Activated naive CD4-positive, alpha-beta T cell treated with anti-CD3 and anti-CD28 coated beads, Interleukin-2, amount 10 ng/mL, durations not matched to agents 7 days and 5 days (primary cell): ENCODE data around the gene OTOF.

ENCODE experiments used
- CTCF ChIA-PET: fragments of 350-600 bp; sonication (Branson Sonifier 250); formaldehyde crosslinking; loops from one replicate; lab custom pipeline; 2021; ENCODE audit warnings: antibody characterized with exemption; lab: Charles Lee
- DNase-seq: peaks from one replicate; pipeline ENCODE4 v3.0.0-alpha.2; 2020
- H3K27ac Mint-ChIP-seq: one replicate; pipeline ENCODE4 v1.8.0; 2021; ENCODE audit warnings: mild to moderate bottlenecking, moderate library complexity, mixed read lengths
- H3K27me3 Mint-ChIP-seq: one replicate; pipeline ENCODE4 v1.8.0; 2021; ENCODE audit warnings: mild to moderate bottlenecking, mixed read lengths
- H3K36me3 Mint-ChIP-seq: one replicate; pipeline ENCODE4 v1.8.0; 2021; ENCODE audit warnings: mixed read lengths
- H3K4me1 Mint-ChIP-seq: one replicate; pipeline ENCODE4 v1.8.0; 2021; ENCODE audit warnings: mixed read lengths
- H3K4me3 Mint-ChIP-seq: one replicate; pipeline ENCODE4 v1.8.0; 2021; ENCODE audit warnings: mild to moderate bottlenecking, moderate library complexity, mixed read lengths
- H3K9me3 Mint-ChIP-seq: one replicate; pipeline ENCODE4 v1.8.0; 2021; ENCODE audit warnings: mixed read lengths

OTOF gene

GRCh38 chr2:26492749-26493515 is 15.0 kb upstream of the OTOF start:
- CTCF ChIA-PET, result interaction anchor here (2.8 kb wide), 1 partner anchor 10 kb away, joined by 14 read pairs; no protein-coding TSS in a partner anchor
- no peaks in the 10 kb centered on the region for H3K9me3 Mint-ChIP-seq

DNA sequence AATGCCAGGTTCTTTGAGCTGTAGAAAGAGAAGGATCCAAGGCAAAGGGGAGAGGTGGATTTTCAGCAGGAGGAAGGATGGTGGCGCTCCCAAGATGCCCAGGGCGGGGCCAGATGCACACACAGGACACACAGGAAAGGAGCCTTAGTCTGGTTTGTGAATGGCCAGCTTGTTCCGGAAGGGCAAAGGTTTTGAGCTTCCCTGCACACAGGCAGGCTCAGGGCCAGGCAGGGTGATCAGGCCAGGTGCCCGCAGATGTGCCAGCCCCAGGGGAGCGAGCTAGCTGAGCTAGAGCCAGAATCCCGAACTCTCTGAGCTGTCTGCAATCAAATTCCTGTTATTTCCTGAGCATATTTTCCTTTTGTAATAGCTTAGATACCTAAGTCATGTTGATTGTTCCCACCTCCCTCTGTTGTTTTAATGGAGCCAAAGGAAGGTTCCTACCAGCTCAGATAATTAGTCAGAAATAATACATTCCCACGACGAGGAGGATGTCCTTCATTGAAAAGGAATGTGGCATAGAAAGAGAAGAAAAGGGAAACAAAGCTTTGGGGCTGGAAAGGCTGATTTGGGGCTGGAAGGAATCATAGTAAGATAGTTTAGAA is 13.7 kb upstream of the OTOF start:
- H3K36me3 Mint-ChIP-seq, result no peaks in the 10 kb centered on the region
- H3K4me3 Mint-ChIP-seq, result no peak overlapping the region
- H3K27ac Mint-ChIP-seq, result no peak overlapping the region
- peaks cover 2% of the 10 kb centered on the region for H3K4me1 Mint-ChIP-seq
- no peaks in the 10 kb centered on the region for H3K9me3 Mint-ChIP-seq
- no peak for DNase-seq
- H3K27me3 Mint-ChIP-seq, result no peaks in the 10 kb centered on the region
- CTCF ChIA-PET, result interaction anchor here (0.9 to 2.8 kb wide), 2 partner anchors 11 to 35 kb away, joined by 3 to 14 read pairs; no protein-coding TSS in a partner anchor

More at GRCh38 chr2:26492749-26493515, 15.0 kb upstream of the OTOF start:
- no peaks in the 10 kb centered on the region for H3K36me3 Mint-ChIP-seq
- peaks cover under 1% of the 10 kb centered on the region for H3K27me3 Mint-ChIP-seq
- no peak for DNase-seq
- H3K27ac Mint-ChIP-seq, result no peak overlapping the region
- peaks cover 2% of the 10 kb centered on the region for H3K4me1 Mint-ChIP-seq
- no peak overlapping the region for H3K4me3 Mint-ChIP-seq

- Mint-ChIP-seq H3K27me3 (no peaks in the 10 kb centered on the region), H3K9me3 (no peaks in the 10 kb centered on the region), H3K27ac (no peak overlapping the region), H3K36me3 (no peaks in the 10 kb centered on the region), H3K4me1 (peaks cover 2% of the 10 kb centered on the region), H3K4me3 (no peak overlapping the region)
- DNase-seq, result no peak
- CTCF ChIA-PET, result no interaction called here
Measured at GRCh38 chr2:26489213-26489850, 11.4 kb upstream of the OTOF start.

DNA sequence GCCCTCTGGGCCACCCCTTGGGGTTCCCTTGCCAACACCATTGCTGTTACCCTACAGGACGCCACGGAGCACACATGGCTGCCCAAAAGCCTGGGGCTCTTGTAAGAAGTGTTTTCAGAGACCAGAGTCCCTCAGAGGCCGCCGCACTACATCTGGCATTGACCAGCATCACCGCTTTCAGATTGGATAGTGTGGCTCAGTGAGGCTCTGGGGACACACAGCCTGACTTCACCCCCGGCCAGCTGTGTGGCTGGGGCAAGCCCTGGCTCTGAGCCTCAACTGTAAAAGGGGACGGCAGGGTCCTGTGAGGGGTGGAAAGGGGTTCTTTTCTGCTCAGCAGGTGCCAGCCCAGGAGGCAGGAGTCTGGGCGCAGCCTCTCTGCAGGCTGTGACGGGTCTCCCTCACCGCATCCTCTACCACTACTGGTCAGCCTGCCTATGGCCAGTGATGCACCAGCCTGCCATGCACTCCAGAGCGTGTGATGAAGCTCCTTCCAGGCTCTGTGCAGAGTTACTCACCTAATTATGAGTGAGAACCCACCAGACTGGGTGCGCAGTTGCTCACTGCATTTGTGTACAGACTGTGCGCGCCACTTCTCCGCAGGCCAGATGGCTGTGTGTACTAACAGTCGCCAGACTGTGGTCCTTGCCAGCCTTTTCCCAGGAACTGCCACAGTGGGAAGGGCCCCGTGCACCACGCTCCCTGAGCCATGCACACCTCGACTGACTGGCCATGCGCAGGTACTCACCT is 10.7 kb upstream of the OTOF start:
- peaks cover 2% of the 10 kb centered on the region for H3K4me1 Mint-ChIP-seq
- no peaks in the 10 kb centered on the region for H3K9me3 Mint-ChIP-seq
- DNase-seq, result no peak
- H3K36me3 Mint-ChIP-seq, result no peaks in the 10 kb centered on the region
- no peak overlapping the region for H3K27ac Mint-ChIP-seq
- no peaks in the 10 kb centered on the region for H3K27me3 Mint-ChIP-seq
- CTCF ChIA-PET, result no interaction called here
- no peak overlapping the region for H3K4me3 Mint-ChIP-seq

DNA sequence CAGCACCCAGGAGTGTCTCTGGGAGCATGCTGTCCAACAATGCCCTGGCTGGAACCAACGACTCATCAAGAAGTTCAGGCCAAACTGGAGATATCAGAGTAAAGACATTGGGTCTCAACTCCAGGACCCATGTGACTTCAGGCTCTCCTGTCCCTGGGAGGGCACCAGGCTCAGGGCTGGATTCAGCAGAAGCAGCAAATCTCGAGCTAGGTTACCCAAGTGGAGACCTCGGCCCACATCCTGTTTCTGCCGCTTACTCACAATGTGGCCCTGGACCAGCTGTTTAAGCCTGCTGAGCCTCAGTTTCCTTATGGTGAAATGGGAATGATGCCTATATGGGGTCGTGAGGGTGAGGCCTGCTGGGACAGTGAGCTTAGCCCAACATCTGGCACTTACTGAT is 9.3 kb upstream of the OTOF start:
- Mint-ChIP-seq H3K4me3 (no peak overlapping the region), H3K27me3 (peaks cover 3% of the 10 kb centered on the region), H3K27ac (no peak overlapping the region), H3K4me1 (no peaks in the 10 kb centered on the region), H3K36me3 (no peaks in the 10 kb centered on the region), H3K9me3 (peaks cover 4% of the 10 kb centered on the region)
- CTCF ChIA-PET, result no interaction called here
- no peak for DNase-seq

DNA sequence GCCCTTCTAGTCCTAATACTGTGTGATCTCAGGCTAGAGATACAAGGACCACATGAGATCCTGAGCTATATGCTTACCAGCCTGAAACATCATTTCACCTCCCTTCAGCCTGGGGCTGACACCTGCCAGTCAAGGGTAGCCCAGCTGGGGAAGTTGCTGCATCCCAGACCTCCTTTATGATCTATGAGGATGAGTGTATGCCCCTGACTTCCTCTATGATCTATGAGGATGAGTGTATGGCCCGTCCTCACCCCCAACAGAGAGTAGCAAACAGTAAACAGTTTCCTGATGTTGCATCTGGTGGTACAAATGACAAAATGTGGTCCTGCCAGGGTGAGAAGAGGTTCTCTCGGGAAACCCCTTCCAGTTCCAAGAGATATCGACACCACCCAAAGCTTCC is 8.9 kb upstream of the OTOF start:
- CTCF ChIA-PET, result no interaction called here
- H3K9me3 Mint-ChIP-seq, result peaks cover 4% of the 10 kb centered on the region
- H3K27me3 Mint-ChIP-seq, result peaks cover 3% of the 10 kb centered on the region
- H3K4me3 Mint-ChIP-seq, result no peak overlapping the region
- no peaks in the 10 kb centered on the region for H3K36me3 Mint-ChIP-seq
- no peak overlapping the region for H3K27ac Mint-ChIP-seq
- H3K4me1 Mint-ChIP-seq, result no peaks in the 10 kb centered on the region
- DNase-seq, result no peak

GRCh38 chr2:26485725-26486418 is 7.9 kb upstream of the OTOF start:
- H3K4me1 Mint-ChIP-seq, result no peaks in the 10 kb centered on the region

DNA sequence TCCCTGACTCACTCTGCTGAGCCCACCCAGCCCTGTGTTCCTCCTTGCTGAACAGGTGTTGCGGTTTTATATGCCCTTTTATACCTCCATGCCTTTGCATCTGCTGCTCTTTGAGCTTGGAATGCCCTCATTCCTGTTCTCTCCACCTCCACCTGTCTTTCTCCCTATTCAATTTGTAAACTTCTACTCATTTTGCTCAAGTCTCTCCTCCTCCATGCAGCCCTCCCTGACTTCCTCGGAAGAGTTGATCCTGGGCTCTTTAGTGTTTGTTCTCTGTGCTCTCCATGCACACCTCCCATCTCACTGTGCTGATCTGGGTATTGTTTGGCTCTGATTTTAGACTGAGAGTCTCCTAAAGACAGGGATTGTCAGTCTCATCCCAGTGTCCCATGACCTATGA is 7.2 kb upstream of the OTOF start:
- no peak overlapping the region for H3K27ac Mint-ChIP-seq
- H3K4me1 Mint-ChIP-seq, result no peaks in the 10 kb centered on the region
- H3K36me3 Mint-ChIP-seq, result no peaks in the 10 kb centered on the region
- H3K9me3 Mint-ChIP-seq, result peaks cover 4% of the 10 kb centered on the region
- peaks cover 3% of the 10 kb centered on the region for H3K27me3 Mint-ChIP-seq
- no peak overlapping the region for H3K4me3 Mint-ChIP-seq
- no peak for DNase-seq
- CTCF ChIA-PET, result interaction anchor here (1.0 kb wide), 1 partner anchor 92 kb away, joined by 3 read pairs; no protein-coding TSS in a partner anchor

More at GRCh38 chr2:26485725-26486418, 7.9 kb upstream of the OTOF start:
- Mint-ChIP-seq H3K4me3 (no peak overlapping the region), H3K36me3 (no peaks in the 10 kb centered on the region), H3K27ac (no peak overlapping the region), H3K9me3 (peaks cover 4% of the 10 kb centered on the region), H3K27me3 (peaks cover 3% of the 10 kb centered on the region)
- DNase-seq, result no peak
- CTCF ChIA-PET, result no interaction called here

DNA sequence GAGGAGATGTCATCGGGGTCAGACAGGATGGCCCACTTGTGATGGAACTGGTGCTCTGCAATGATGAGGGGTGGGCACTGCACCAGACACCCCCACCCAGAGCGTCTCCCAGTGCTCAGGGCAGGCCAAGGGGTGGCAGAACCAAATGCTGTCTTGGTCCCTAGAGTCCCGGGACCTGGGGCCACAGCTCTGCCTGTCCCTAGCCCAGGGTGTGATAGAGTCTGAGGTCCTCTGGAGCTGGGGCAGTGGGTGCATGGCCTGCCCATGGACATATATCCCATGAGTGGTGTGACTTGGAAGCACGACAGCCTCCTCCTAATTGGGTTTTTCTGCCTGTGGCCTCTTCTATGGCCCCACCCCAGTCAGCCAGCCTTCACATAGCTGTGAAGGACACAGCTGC is 6.7 kb upstream of the OTOF start:
- peaks cover 4% of the 10 kb centered on the region for H3K9me3 Mint-ChIP-seq
- no peak overlapping the region for H3K27ac Mint-ChIP-seq
- no peaks in the 10 kb centered on the region for H3K36me3 Mint-ChIP-seq
- CTCF ChIA-PET, result interaction anchor here (1.0 kb wide), 1 partner anchor 93 kb away, joined by 3 read pairs; no protein-coding TSS in a partner anchor
- H3K27me3 Mint-ChIP-seq, result peaks cover 3% of the 10 kb centered on the region
- DNase-seq, result no peak
- H3K4me1 Mint-ChIP-seq, result no peaks in the 10 kb centered on the region
- H3K4me3 Mint-ChIP-seq, result no peak overlapping the region

DNA sequence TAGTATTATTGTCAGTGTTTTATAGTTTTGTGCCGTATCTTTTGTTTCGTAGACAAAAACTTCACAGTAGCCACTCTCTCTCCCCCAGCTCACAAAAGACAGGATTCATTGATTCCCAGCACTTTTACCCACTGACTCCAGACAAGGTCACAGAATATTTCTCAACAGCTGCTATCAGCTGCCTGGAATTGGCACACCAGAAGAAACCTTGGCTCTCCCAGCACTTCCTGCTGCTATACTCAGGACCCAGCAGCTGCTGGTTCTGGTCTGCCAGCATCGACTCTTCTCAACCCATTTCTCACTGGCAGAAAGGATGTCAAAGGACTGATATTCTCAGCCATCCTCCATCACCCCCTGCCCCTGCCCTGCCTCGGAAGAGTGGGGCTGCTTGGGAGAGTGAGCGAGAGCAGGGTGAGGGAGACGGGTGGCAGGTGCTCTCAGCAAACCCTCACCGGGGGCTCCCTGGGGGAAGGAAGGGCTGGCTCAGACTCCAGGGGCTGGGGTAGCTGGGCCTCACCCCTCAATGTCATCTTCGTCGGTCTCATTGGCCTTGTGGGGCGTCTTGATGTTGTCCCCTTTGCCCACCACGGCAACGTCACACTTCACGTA is 6.1 kb upstream of the OTOF start:
- CTCF ChIA-PET, result no interaction called here

GRCh38 chr2:26483516-26483915 is 5.6 kb upstream of the OTOF start:
- CTCF ChIA-PET, result no interaction called here

More for the DNA sequence above, 6.1 kb upstream of the OTOF start:
- Mint-ChIP-seq H3K4me1 (no peaks in the 10 kb centered on the region), H3K36me3 (no peaks in the 10 kb centered on the region), H3K4me3 (no peak overlapping the region), H3K9me3 (peaks cover 4% of the 10 kb centered on the region), H3K27ac (no peak overlapping the region), H3K27me3 (peaks cover 3% of the 10 kb centered on the region)
- no peak for DNase-seq

DNA sequence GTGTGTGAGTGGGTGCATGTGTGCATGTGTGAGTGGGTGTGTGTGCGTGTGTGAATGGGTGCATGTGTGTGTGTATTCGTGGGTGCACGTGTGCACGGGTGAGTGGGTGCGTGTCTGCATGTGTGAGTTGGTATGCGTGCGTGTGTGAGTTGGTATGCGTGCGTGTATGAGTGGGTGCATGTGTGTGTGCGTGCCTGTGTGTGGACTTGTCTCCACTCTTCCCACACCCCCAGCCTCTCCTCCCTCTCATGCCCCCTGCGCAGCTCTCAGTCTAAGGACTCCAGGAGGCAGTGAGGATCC is 5.1 kb upstream of the OTOF start:
- no peak overlapping the region for H3K27ac Mint-ChIP-seq
- CTCF ChIA-PET, result no interaction called here
- H3K4me3 Mint-ChIP-seq, result no peak overlapping the region
- H3K9me3 Mint-ChIP-seq, result peaks cover 4% of the 10 kb centered on the region
- peaks cover 3% of the 10 kb centered on the region for H3K27me3 Mint-ChIP-seq
- DNase-seq, result no peak
- H3K36me3 Mint-ChIP-seq, result no peaks in the 10 kb centered on the region
- H3K4me1 Mint-ChIP-seq, result no peaks in the 10 kb centered on the region

More at GRCh38 chr2:26483516-26483915, 5.6 kb upstream of the OTOF start:
- no peak overlapping the region for H3K4me3 Mint-ChIP-seq
- H3K4me1 Mint-ChIP-seq, result no peaks in the 10 kb centered on the region
- peaks cover 4% of the 10 kb centered on the region for H3K9me3 Mint-ChIP-seq
- H3K27me3 Mint-ChIP-seq, result peaks cover 3% of the 10 kb centered on the region
- DNase-seq, result no peak
- H3K27ac Mint-ChIP-seq, result no peak overlapping the region
- H3K36me3 Mint-ChIP-seq, result no peaks in the 10 kb centered on the region

DNA sequence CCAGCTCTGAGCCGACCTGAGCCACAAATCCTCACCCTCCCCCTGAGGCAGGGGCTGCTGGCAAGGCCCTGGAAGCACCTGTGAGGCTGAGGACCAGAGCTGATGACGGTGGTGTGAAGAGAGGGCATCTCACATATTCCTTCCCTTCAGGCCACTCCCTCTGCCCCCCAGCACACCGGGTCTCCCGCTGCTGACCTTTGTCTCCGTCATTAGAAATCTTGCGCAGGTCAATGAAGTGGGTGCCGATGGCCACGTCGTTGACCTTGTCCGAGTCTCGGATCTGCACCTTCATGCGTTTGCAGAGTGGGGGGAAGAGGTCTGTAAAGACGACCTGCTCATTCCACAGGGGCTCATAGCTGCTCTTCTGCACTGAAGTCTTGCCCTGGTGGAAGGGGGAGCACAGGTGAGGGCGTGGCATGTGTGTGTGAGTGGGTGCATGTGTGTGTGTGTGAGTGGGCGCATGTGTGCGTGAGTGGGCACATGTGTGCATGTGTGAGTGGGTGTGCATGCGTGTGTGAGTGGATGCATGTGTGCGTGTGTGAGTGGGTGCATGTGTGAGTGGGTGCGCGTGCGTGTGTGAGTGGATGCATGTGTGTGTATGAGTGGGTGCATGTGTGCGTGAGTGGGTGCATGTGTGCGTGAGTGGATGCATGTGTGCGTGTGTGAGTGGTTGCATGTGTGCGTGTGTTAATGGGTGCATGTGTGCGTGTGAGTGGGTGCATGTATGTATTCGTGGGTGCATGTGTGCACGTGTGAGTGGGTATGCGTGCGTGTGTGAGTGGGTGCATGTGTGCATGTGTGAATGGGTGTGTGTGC is 4.5 kb upstream of the OTOF start:
- H3K27me3 Mint-ChIP-seq, result peaks cover 7% of the 10 kb centered on the region
- H3K4me1 Mint-ChIP-seq, result peaks cover 5% of the 10 kb centered on the region
- H3K36me3 Mint-ChIP-seq, result no peaks in the 10 kb centered on the region
- peaks cover 4% of the 10 kb centered on the region for H3K9me3 Mint-ChIP-seq
- no peak overlapping the region for H3K27ac Mint-ChIP-seq
- no peak overlapping the region for H3K4me3 Mint-ChIP-seq
- CTCF ChIA-PET, result no interaction called here
- no peak for DNase-seq
